Breast epithelium (tissue), 4 donors: ENCODE results near the gene PML. TPM values are rescaled to one million over a fixed set of nuclear protein-coding genes. Genes with fewer than 3 reads are reported as not detected.
A peak's percentile ranks its signal among the peaks of the same experiment; 100 is the strongest.
"Not testable (repeated sequence)": the region's sequence is repeated elsewhere in the genome, so short reads cannot be mapped to it uniquely, and the experiment has no call there.

Experiments
- DNase-seq, 2 donors: peaks; one replicate each; pipeline ENCODE4 v3.0.0-alpha.2; 2019; ENCODE audit warnings: low spot score in 2 of 2
- H3K27ac ChIP-seq, 2 donors: fragments of 200-600 bp; sonication (generic) in 1 of 2; one replicate each; pipeline ENCODE4 v1.5.1; 2016 to 2019; ENCODE audit warnings: mild to moderate bottlenecking in 1 of 2
- H3K27me3 ChIP-seq, 2 donors: fragments of 200-600 bp; sonication (generic) in 1 of 2; one replicate each; pipeline versions ENCODE4 v1.5.1 to v1.6.0; 2017 to 2019; ENCODE audit warnings: control low read depth in 1 of 2, mild to moderate bottlenecking in 1 of 2
- H3K36me3 ChIP-seq: fragments of 200-600 bp; one replicate; pipeline ENCODE4 v1.5.1; 2019
- H3K4me1 ChIP-seq, 2 donors: fragments of 200-600 bp; sonication (generic); one replicate each; pipeline ENCODE4 v1.5.1; 2016 to 2019; ENCODE audit warnings: control low read depth in 1 of 2
- H3K4me3 ChIP-seq, 3 donors: fragments of 200-600 bp; sonication (generic); 1 replicate in 2 of 3; 2 replicates in 1 of 3; pipeline ENCODE4 v1.5.1; 2016 to 2019; ENCODE audit warnings: mild to moderate bottlenecking in 3 of 3, moderate library complexity in 2 of 3
- H3K9me3 ChIP-seq, 2 donors: fragments of 200-600 bp; sonication (generic) in 1 of 2; one replicate each; pipeline ENCODE4 v1.5.1; 2016 to 2019; ENCODE audit warnings: control low read depth in 1 of 2
- POLR2A ChIP-seq: fragments of 450-650 bp; IDR thresholded peaks from one replicate; pipeline ENCODE4 v1.6.1; 2016; ENCODE audit warnings: antibody characterized with exemption, mild to moderate bottlenecking, moderate library complexity
- POLR2AphosphoS5 ChIP-seq, 3 donors: sonication (generic); formaldehyde crosslinking; IDR thresholded peaks; one replicate each; pipeline ENCODE4 v1.6.1; 2017; ENCODE audit warnings: antibody characterized with exemption in 3 of 3
- intact Hi-C: fragments of 100-400 bp; cut with DNase I; formaldehyde crosslinking; loops from one replicate; pipeline ENCODE4 v1.15.1; 2023; ENCODE audit warnings: low total_unique reads
- total RNA-seq, 3 donors: library from RNA; depleted of rRNA; stranded (reverse); fragments of >200 nt; gene quantifications; one replicate each; pipeline ENCODE4 v1.1.0, GENCODE V29; 2016
- TF ChIP-seq, protein P1 (sequence below), 3 donors: fragments of 450-650 bp; IDR thresholded peaks; one replicate each; pipeline ENCODE4 v1.5.1; 2016 to 2017; ENCODE audit warnings: antibody characterized with exemption in 3 of 3, mild to moderate bottlenecking in 3 of 3, moderate library complexity in 3 of 3

The PML gene
- total RNA-seq, 3 donors from 2014 or later, result 37.8 to 103 (median 49.8) TPM

GRCh38 chr15:74046275-74046674, 51.8 kb downstream of the PML start:
- TF ChIP-seq, protein P1, sequence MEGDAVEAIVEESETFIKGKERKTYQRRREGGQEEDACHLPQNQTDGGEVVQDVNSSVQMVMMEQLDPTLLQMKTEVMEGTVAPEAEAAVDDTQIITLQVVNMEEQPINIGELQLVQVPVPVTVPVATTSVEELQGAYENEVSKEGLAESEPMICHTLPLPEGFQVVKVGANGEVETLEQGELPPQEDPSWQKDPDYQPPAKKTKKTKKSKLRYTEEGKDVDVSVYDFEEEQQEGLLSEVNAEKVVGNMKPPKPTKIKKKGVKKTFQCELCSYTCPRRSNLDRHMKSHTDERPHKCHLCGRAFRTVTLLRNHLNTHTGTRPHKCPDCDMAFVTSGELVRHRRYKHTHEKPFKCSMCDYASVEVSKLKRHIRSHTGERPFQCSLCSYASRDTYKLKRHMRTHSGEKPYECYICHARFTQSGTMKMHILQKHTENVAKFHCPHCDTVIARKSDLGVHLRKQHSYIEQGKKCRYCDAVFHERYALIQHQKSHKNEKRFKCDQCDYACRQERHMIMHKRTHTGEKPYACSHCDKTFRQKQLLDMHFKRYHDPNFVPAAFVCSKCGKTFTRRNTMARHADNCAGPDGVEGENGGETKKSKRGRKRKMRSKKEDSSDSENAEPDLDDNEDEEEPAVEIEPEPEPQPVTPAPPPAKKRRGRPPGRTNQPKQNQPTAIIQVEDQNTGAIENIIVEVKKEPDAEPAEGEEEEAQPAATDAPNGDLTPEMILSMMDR (IDR thresholded peaks at IDR 0.05), result no peak
- TF ChIP-seq POLR2A (no peak), POLR2AphosphoS5 (IDR thresholded peaks at IDR 0.05) (no peak)
- Histone ChIP-seq H3K27ac (peak overlapping the region in 1 of 2 donors; percentile 92), H3K4me3 (no peak overlapping the region), H3K36me3 (no peaks in the 10 kb centered on the region), H3K27me3 (no peaks in the 10 kb centered on the region), H3K9me3 (no peaks in the 10 kb centered on the region), H3K4me1 (peaks cover 3 to 10% of the 10 kb centered on the region in 2 donors)
- DNase-seq, result no peak
- intact Hi-C loops, result no loop called here

DNA sequence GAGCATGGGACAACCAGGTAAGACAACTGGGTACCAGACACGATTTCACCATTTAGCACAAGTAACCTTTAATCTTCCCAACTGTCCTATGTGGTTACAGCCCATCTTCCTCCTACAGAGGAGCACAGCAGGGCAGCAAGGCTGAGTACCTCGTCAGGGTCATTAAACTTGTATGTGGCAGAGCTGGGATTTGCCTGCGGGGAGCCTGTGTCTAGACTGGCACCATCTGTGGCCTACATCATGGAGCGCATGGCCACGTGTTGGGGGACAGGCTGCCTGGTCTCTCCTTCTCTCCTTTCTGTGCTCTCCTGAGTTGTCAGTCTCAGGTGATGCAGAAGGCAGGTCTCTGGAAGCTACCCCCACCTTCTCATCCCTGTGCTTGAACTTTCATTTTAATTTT, 55.6 kb downstream of the PML start:
- Histone ChIP-seq H3K9me3 (no peaks in the 10 kb centered on the region), H3K4me3 (no peak overlapping the region), H3K27ac (peak overlapping the region; percentile 89 to 91), H3K4me1 (peaks cover 3 to 16% of the 10 kb centered on the region in 2 donors), H3K36me3 (no peaks in the 10 kb centered on the region), H3K27me3 (no peaks in the 10 kb centered on the region)
- no peak for TF ChIP-seq POLR2AphosphoS5 (IDR thresholded peaks at IDR 0.05)
- TF ChIP-seq, protein P1 (IDR thresholded peaks at IDR 0.05), result no peak
- no peak for DNase-seq
- intact Hi-C loops, result no loop called here

DNA sequence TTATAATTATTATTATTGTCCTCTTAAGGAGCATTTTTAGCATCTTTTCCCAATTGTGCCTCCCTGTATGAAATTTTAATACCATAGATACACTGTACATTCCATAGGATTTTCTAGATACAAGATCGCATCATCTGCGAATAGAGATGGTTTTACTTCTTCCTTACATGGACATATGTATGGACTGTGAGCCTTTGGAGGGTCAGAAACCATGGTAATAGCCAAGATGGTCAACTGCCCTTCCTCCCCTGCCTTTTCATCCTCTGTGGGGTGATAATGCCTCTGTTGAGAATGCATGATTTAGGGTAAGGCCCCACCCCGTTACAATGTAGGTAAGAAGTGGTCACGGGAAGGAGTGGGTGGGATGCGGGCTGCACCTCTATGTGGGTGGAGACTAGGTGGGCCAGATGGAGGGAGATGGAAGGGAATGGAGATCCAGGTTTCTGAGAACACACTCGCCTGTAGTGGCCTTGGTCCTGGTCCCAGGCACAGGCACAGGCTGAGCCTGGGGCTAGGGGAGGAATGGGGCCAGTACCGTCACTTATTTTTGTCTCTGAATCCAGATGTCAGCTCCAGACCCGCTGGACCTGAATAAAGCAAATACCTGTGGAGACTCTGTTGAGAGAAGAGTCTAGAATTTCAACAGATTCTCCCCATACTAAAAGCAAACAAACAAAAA, 56.2 kb downstream of the PML start:
- H3K27ac ChIP-seq, result peak overlapping the region; percentile 89 to 91
- intact Hi-C loops, result no loop called here
- H3K27me3 ChIP-seq, result no peaks in the 10 kb centered on the region
- DNase-seq, result peak in 1 of 2 donors; percentile 60
- TF ChIP-seq POLR2AphosphoS5 (IDR thresholded peaks at IDR 0.05), result peak in 1 of 3 donors; percentile 8
- TF ChIP-seq POLR2A, result no peak
- H3K4me1 ChIP-seq, result peaks cover 3 to 16% of the 10 kb centered on the region in 2 donors
- H3K36me3 ChIP-seq, result no peaks in the 10 kb centered on the region
- no peaks in the 10 kb centered on the region for H3K9me3 ChIP-seq
- H3K4me3 ChIP-seq, result peak overlapping the region in 2 of 3 donors; percentile 10 to 19

- intact Hi-C loops, H3K4me3 ChIP-seq, H3K27me3 ChIP-seq, H3K36me3 ChIP-seq, DNase-seq, H3K9me3 ChIP-seq: not testable (repeated sequence)
- H3K27ac ChIP-seq, result peak overlapping the region; percentile 89 to 91
- H3K4me1 ChIP-seq, result peaks cover 3 to 16% of the 10 kb centered on the region in 2 donors
These were observed 58.0 kb downstream of the PML start for GRCh38 chr15:74052271-74053260.

DNA sequence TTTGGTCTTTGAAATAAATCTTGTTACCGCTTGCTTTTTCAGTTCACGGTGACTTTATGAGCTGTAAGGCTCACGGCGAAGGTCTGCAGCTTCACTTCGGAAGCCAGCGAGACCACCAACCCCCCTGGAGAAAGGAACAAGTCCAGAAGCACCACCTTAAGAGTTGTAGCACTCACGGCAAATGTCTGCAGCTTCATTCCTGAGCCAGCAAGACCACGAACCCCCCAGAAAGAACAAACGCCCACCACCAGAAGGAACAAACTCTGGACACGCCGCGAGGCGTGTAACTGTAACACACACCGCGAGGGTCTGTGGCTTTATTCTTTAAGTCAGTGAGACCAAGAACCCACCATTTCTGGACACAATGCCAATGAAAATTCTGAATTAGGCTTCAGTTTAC, 59.0 kb downstream of the PML start:
- no peak for DNase-seq
- Histone ChIP-seq H3K9me3 (no peaks in the 10 kb centered on the region), H3K4me1 (peaks cover 0 to 16% of the 10 kb centered on the region in 2 donors), H3K4me3 (peak overlapping the region in 2 of 3 donors; percentile 21 to 34), H3K27ac (peak overlapping the region in 1 of 2 donors; percentile 66), H3K27me3 (no peaks in the 10 kb centered on the region), H3K36me3 (no peaks in the 10 kb centered on the region)
- intact Hi-C loops, result no loop called here
- no peak for TF ChIP-seq POLR2A
- no peak for TF ChIP-seq POLR2AphosphoS5 (IDR thresholded peaks at IDR 0.05)
- TF ChIP-seq, protein P1 (IDR thresholded peaks at IDR 0.05), result no peak
